OCI-LY7 (cell line): ENCODE data around the gene TNIK. TPM values are rescaled to one million over a fixed set of nuclear protein-coding genes. Genes with fewer than 3 reads are reported as not detected.

Source experiments
- BruUV-seq: library from RNA; stranded (reverse); fragments of 400-500 nt; replicated peaks from 2 replicates; lab custom pipeline; 2021; lab: Mats Ljungman, UMichigan
- CTCF ChIA-PET: fragments of 300-600 bp; sonication (Branson Sonifier 250); formaldehyde crosslinking; loops from one replicate; lab custom pipeline; 2022; ENCODE audit warnings: antibody characterized with exemption; ENCODE audit not compliant: unreplicated experiment; lab: Charles Lee
- POLR2A ChIA-PET: fragments of 300-600 bp; sonication (Branson Sonifier 250); formaldehyde crosslinking; loops from one replicate; lab custom pipeline; 2022; ENCODE audit warnings: antibody characterized with exemption; lab: Charles Lee
- DNase-seq: peaks from one replicate; pipeline ENCODE4 v3.0.0-alpha.2; 2015; ENCODE audit warnings: low spot score
- H2AFZ ChIP-seq: fragments of 200-600 bp; sonication (generic), shearing (Covaris generic); 2 replicates; pipeline ENCODE4 v1.6.1; 2014; ENCODE audit warnings: mild to moderate bottlenecking, antibody characterized with exemption, low read length, moderate library complexity
- H3K27ac ChIP-seq: fragments of 200-600 bp; sonication (generic); 2 replicates; pipeline ENCODE4 v1.5.1; 2014; ENCODE audit warnings: mixed run types, low read depth, mild to moderate bottlenecking, moderate library complexity, low read length, inconsistent platforms; ENCODE audit not compliant: poor library complexity, severe bottlenecking
- H3K36me3 ChIP-seq: fragments of 200-600 bp; sonication (generic); 2 replicates; pipeline ENCODE4 v1.6.1; 2014; ENCODE audit warnings: mild to moderate bottlenecking, antibody characterized with exemption, low read length, moderate library complexity, mixed read lengths; ENCODE audit not compliant: insufficient read depth
- H3K4me1 ChIP-seq: fragments of 200-600 bp; sonication (generic); 2 replicates; pipeline ENCODE4 v1.5.1; 2014; ENCODE audit warnings: mild to moderate bottlenecking, low read length; ENCODE audit not compliant: insufficient read depth, poor library complexity, severe bottlenecking
- H3K4me2 ChIP-seq: fragments of 200-600 bp; sonication (generic); 2 replicates; pipeline ENCODE4 v1.6.1; 2014; ENCODE audit warnings: mild to moderate bottlenecking, low read length
- H3K4me3 ChIP-seq: fragments of 200-600 bp; sonication (generic); 2 replicates; pipeline ENCODE4 v1.5.1; 2014; ENCODE audit warnings: mild to moderate bottlenecking, low read depth, low read length; ENCODE audit not compliant: poor library complexity, severe bottlenecking
- H3K79me2 ChIP-seq: fragments of 200-600 bp; sonication (generic); 2 replicates; pipeline ENCODE4 v1.6.1; 2016; ENCODE audit warnings: low read depth, mild to moderate bottlenecking, low read length, moderate library complexity, mixed read lengths; ENCODE audit not compliant: insufficient read depth
- H3K9me2 ChIP-seq: fragments of 200-600 bp; sonication (generic); 2 replicates; pipeline ENCODE4 v1.6.1; 2016; ENCODE audit warnings: mild to moderate bottlenecking, low read length, mixed read lengths; ENCODE audit not compliant: insufficient read depth
- H3K9me3 ChIP-seq: fragments of 200-600 bp; sonication (generic); 2 replicates; pipeline ENCODE4 v1.6.1; 2014; ENCODE audit warnings: mild to moderate bottlenecking, mixed run types, low read length, mixed read lengths
- H4K20me1 ChIP-seq: fragments of 200-600 bp; sonication (generic); 2 replicates; pipeline ENCODE4 v1.6.1; 2014; ENCODE audit warnings: mild to moderate bottlenecking, antibody characterized with exemption, low read length, moderate library complexity, mixed read lengths; ENCODE audit not compliant: insufficient read depth
- EZH2phosphoT487 ChIP-seq: fragments of 200-600 bp; sonication (generic); IDR thresholded peaks from 2 replicates; pipeline ENCODE4 v1.6.1; 2018; ENCODE audit warnings: low read depth, borderline replicate concordance, mild to moderate bottlenecking, mixed run types, antibody characterized with exemption, low read length, moderate library complexity, mixed read lengths
- intact Hi-C: fragments of 100-400 bp; cut with micrococcal nuclease; formaldehyde crosslinking; loops from one replicate; pipeline ENCODE4 v1.10.0; 2022; ENCODE audit not compliant: unreplicated experiment
- total RNA-seq, 2 experiments: library from RNA; depleted of rRNA in 1 of 2; stranded (reverse); fragments of >200 nt in 1 of 2; shearing (Covaris generic) in 1 of 2; gene quantifications; 2 replicates each; pipeline ENCODE4 v1.2.3, GENCODE V29; 2014 to 2022
- TF ChIP-seq, protein P1 (sequence below): fragments of 200-600 bp; sonication (generic); conservative IDR thresholded peaks from 2 replicates; pipeline ENCODE4 v1.5.1; 2014; ENCODE audit warnings: mild to moderate bottlenecking, antibody characterized with exemption, low read length, moderate library complexity, mixed read lengths

The TNIK gene
- total RNA-seq, 2 experiments from 2014 or later: not detected

DNA sequence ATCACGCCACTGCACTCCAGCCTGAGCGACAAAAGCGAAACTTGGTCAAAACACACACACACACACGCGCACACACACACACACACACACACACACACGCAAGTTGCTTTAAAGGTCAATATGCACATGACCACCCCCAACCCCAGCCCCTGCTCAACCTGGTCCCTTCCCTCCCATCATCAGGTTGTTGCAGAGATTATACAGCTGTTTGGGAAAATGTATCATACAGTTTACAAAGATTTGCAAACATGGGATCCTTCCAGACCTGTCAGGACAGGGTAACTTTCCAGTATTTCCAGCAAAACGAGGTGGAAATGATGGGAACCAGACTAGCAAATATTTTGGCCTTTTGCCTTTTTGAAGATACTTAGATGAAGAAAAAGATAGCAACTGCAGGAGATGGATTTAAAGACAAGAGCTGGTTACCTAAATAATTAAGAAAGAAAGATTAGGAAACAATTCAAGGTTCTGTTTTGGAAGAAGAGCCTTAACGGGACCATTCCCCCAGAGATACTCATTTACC lies 80.2 kb downstream of the TNIK start:
- no peaks in the 10 kb centered on the region for H3K79me2 ChIP-seq
- ChIA-PET POLR2A (interaction anchor here (1.4 kb wide), 1 partner anchor 17 kb away, joined by 4 read pairs; no protein-coding TSS in a partner anchor), CTCF (no interaction called here)
- no peaks in the 10 kb centered on the region for H3K36me3 ChIP-seq
- no peak overlapping the region for H3K27ac ChIP-seq
- H3K4me1 ChIP-seq: no peaks in the 10 kb centered on the region
- TF ChIP-seq EZH2phosphoT487: no peak
- TF ChIP-seq, protein P1, sequence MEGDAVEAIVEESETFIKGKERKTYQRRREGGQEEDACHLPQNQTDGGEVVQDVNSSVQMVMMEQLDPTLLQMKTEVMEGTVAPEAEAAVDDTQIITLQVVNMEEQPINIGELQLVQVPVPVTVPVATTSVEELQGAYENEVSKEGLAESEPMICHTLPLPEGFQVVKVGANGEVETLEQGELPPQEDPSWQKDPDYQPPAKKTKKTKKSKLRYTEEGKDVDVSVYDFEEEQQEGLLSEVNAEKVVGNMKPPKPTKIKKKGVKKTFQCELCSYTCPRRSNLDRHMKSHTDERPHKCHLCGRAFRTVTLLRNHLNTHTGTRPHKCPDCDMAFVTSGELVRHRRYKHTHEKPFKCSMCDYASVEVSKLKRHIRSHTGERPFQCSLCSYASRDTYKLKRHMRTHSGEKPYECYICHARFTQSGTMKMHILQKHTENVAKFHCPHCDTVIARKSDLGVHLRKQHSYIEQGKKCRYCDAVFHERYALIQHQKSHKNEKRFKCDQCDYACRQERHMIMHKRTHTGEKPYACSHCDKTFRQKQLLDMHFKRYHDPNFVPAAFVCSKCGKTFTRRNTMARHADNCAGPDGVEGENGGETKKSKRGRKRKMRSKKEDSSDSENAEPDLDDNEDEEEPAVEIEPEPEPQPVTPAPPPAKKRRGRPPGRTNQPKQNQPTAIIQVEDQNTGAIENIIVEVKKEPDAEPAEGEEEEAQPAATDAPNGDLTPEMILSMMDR: no peak
- H2AFZ ChIP-seq: no peak overlapping the region
- intact Hi-C loops: no loop called here
- no TSS peak for BruUV-seq
- H3K9me2 ChIP-seq: no peaks in the 10 kb centered on the region
- no peak for DNase-seq
- no peaks in the 10 kb centered on the region for H4K20me1 ChIP-seq
- H3K4me3 ChIP-seq: no peak overlapping the region
- H3K9me3 ChIP-seq: no peaks in the 10 kb centered on the region
- no peak overlapping the region for H3K4me2 ChIP-seq

GRCh38 chr3:171379281-171379680 lies 80.9 kb downstream of the TNIK start:
- no peaks in the 10 kb centered on the region for H3K9me3 ChIP-seq
- no peaks in the 10 kb centered on the region for H3K9me2 ChIP-seq
- no peak overlapping the region for H3K4me3 ChIP-seq
- TF ChIP-seq EZH2phosphoT487: no peak
- TF ChIP-seq, protein P1: no peak
- H3K4me1 ChIP-seq: no peaks in the 10 kb centered on the region
- H3K4me2 ChIP-seq: no peak overlapping the region
- no peaks in the 10 kb centered on the region for H3K79me2 ChIP-seq
- DNase-seq: no peak
- intact Hi-C loops: no loop called here
- BruUV-seq: no TSS peak
- no peaks in the 10 kb centered on the region for H4K20me1 ChIP-seq
- ChIA-PET POLR2A (interaction anchor here (1.3 kb wide), 1 partner anchor 11 kb away, joined by 6 read pairs; no protein-coding TSS in a partner anchor), CTCF (no interaction called here)
- H3K36me3 ChIP-seq: no peaks in the 10 kb centered on the region
- H3K27ac ChIP-seq: no peak overlapping the region
- no peak overlapping the region for H2AFZ ChIP-seq

DNA sequence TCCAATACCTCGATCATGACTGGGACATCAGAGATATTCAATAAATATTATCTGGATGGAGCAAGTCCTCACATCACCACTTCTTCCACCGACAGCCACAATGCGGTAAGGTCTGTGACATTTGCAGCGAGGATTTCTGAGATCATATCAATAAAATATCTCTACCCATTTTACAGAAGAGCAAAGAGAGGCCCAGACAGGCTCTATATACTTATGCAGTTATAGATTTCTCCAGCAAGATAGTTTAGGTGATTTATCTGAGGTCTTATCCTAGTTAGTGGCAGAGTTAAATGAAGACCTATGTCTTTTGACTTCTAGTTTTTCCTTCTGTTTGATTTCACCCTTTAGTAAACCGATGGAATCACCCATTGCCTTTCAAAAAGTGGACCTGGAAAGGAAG lies 81.6 kb downstream of the TNIK start:
- no peak overlapping the region for H2AFZ ChIP-seq
- no peaks in the 10 kb centered on the region for H3K36me3 ChIP-seq
- BruUV-seq: no TSS peak
- intact Hi-C loops: no loop called here
- no peak overlapping the region for H3K4me3 ChIP-seq
- DNase-seq: no peak
- no peaks in the 10 kb centered on the region for H3K79me2 ChIP-seq
- ChIA-PET POLR2A (interaction anchor here (0.9 to 1.3 kb wide), 2 partner anchors 10 to 24 kb away, joined by 3 to 6 read pairs; no protein-coding TSS in a partner anchor), CTCF (no interaction called here)
- H3K4me2 ChIP-seq: no peak overlapping the region
- no peaks in the 10 kb centered on the region for H3K4me1 ChIP-seq
- H4K20me1 ChIP-seq: no peaks in the 10 kb centered on the region
- H3K27ac ChIP-seq: no peak overlapping the region
- H3K9me2 ChIP-seq: no peaks in the 10 kb centered on the region
- TF ChIP-seq, protein P1: no peak
- no peak for TF ChIP-seq EZH2phosphoT487
- H3K9me3 ChIP-seq: no peaks in the 10 kb centered on the region
